ENCODE data around the gene TMEM203. TPM values are rescaled to one million over a fixed set of nuclear protein-coding genes. Genes with fewer than 3 reads are reported as not detected.

The TMEM203 gene
- total and polyA plus RNA-seq, 10 of the 15 experiments (the other 5 are each of a cell fraction or from before 2014, with no cell fraction given): 7.2 to 68.1 (median 33.8) TPM

DNA sequence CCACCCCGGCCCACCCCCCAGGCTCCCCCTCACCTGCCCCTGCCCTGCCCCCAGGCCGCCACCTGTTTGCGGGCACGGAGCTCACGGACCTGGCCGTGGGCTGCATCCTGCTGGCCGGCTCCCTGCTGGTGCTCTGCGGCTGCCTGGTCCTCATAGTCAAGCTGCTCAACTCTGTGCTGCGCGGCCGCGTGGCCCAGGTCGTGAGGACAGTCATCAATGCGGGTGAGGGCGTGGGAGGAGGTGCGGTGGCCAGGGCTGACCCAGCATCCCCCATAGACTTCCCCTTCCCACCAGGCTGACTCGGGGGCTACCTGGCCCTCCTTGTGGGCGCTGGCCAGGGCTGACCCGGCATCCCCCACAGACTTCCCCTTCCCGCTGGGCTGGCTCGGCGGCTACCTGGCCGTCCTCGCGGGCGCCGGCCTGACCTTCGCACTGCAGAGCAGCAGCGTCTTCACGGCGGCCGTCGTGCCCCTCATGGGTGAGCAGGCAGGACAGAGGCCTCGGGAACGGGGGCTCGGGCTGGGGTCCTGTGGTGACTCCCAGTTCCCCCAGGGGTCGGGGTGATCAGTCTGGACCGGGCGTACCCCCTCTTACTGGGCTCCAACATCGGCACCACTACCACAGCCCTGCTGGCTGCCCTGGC is 28.7 kb upstream of the TMEM203 start:
- ChIA-PET CTCF (interaction anchor here (1.2 to 1.3 kb wide), 2 partner anchors 116 to 138 kb away, joined by 3 to 4 read pairs; no protein-coding TSS in a partner anchor), RAD21 (ENCODE audit: unreplicated experiment) (interaction anchor here (1.0 to 4.6 kb wide), 2 partner anchors 45 to 116 kb away, joined by 4 to 20 read pairs; partner anchors contain the start of genes ANAPC2 and SSNA1)
- in situ Hi-C loops (cut with MboI): no loop called here

More for the DNA sequence above, 28.7 kb upstream of the TMEM203 start:
- WGBS (ENCODE audit: insufficient coverage, insufficient replicate concordance, low lambda C conversion rate, missing lambda C conversion rate): 42% methylated on average over 36 of the region's 40 CpGs
- ChIA-PET SMC1A (ENCODE audit: uncharacterized antibody, unreplicated experiment) (no interaction called here), POLR2A (interaction anchor here (0.6 to 1.1 kb wide), 4 partner anchors 9 to 119 kb away, joined by 3 to 4 read pairs (median 3); partner anchors contain the start of genes CYSRT1 and TPRN)
- H3K27me3 ChIP-seq (replicated peaks in 1 of 2; ENCODE audit: control insufficient read depth in 2 of 2, insufficient read depth in 2 of 2, low read length in 1 of 2): no peaks in the 10 kb centered on the region
- FAIRE-seq: no peak
- TF ChIP-seq, protein P1, sequence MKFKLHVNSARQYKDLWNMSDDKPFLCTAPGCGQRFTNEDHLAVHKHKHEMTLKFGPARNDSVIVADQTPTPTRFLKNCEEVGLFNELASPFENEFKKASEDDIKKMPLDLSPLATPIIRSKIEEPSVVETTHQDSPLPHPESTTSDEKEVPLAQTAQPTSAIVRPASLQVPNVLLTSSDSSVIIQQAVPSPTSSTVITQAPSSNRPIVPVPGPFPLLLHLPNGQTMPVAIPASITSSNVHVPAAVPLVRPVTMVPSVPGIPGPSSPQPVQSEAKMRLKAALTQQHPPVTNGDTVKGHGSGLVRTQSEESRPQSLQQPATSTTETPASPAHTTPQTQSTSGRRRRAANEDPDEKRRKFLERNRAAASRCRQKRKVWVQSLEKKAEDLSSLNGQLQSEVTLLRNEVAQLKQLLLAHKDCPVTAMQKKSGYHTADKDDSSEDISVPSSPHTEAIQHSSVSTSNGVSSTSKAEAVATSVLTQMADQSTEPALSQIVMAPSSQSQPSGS (IDR thresholded peaks at IDR 0.05; ENCODE audit: low read length): no peak
- TF ChIP-seq, protein P2, sequence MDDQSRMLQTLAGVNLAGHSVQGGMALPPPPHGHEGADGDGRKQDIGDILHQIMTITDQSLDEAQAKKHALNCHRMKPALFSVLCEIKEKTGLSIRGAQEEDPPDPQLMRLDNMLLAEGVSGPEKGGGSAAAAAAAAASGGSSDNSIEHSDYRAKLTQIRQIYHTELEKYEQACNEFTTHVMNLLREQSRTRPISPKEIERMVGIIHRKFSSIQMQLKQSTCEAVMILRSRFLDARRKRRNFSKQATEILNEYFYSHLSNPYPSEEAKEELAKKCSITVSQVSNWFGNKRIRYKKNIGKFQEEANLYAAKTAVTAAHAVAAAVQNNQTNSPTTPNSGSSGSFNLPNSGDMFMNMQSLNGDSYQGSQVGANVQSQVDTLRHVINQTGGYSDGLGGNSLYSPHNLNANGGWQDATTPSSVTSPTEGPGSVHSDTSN (IDR thresholded peaks at IDR 0.05; ENCODE audit: insufficient replicate concordance, low read depth, low read length): no peak
- TF ChIP-seq, protein P3, sequence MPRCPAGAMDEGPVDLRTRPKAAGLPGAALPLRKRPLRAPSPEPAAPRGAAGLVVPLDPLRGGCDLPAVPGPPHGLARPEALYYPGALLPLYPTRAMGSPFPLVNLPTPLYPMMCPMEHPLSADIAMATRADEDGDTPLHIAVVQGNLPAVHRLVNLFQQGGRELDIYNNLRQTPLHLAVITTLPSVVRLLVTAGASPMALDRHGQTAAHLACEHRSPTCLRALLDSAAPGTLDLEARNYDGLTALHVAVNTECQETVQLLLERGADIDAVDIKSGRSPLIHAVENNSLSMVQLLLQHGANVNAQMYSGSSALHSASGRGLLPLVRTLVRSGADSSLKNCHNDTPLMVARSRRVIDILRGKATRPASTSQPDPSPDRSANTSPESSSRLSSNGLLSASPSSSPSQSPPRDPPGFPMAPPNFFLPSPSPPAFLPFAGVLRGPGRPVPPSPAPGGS (IDR thresholded peaks at IDR 0.05; ENCODE audit: borderline replicate concordance, insufficient read depth, low read depth, low read length, poor library complexity, severe bottlenecking): no peak
- no peak for TF ChIP-seq SUPT20H (IDR thresholded peaks at IDR 0.05; ENCODE audit: borderline replicate concordance, control insufficient read depth, low read depth, low read length)
- TF ChIP-seq GATAD2B (conservative IDR thresholded peaks at IDR 0.05; ENCODE audit: low read depth): no peak
- no TSS peak for BruUV-seq (replicated peaks)
- no peak for DNase-seq (ENCODE audit: low read depth, low spot score)
- no peak for ATAC-seq
- no peak overlapping the region for H3K4me3 ChIP-seq
- H3K9ac ChIP-seq (ENCODE audit: control insufficient read depth, insufficient read depth, low read length): no peak overlapping the region
- H3K9me3 ChIP-seq (replicated peaks; ENCODE audit: control insufficient read depth, insufficient read depth, low read length): no peaks in the 10 kb centered on the region
- no peaks in the 10 kb centered on the region for H3K36me3 ChIP-seq (ENCODE audit: control insufficient read depth in 2 of 2, insufficient read depth in 2 of 2, low read length in 1 of 2)
- H3K79me2 ChIP-seq (ENCODE audit: control insufficient read depth, insufficient read depth, low read length): peaks cover 4% of the 10 kb centered on the region
- no peak overlapping the region for H3K4me2 ChIP-seq (ENCODE audit: control insufficient read depth, insufficient read depth)
- peaks cover 25% of the 10 kb centered on the region for H3K4me1 ChIP-seq (ENCODE audit: control insufficient read depth, insufficient read depth, low read length)
- no peak overlapping the region for H2AFZ ChIP-seq (ENCODE audit: control insufficient read depth, low read depth, low read length)
- no peak overlapping the region for H3K27ac ChIP-seq (ENCODE audit: control insufficient read depth, insufficient read depth)
- no peaks in the 10 kb centered on the region for H4K20me1 ChIP-seq (ENCODE audit: control insufficient read depth, insufficient read depth)
- intact Hi-C loops (cut with micrococcal nuclease; ENCODE audit: unreplicated experiment): no loop called here

All from GM12878 (cell line).